Measurements from ENCODE around the gene KLHL26. TPM values are rescaled to one million over a fixed set of nuclear protein-coding genes. Genes with fewer than 3 reads are reported as not detected.

The KLHL26 gene
- polyA plus RNA-seq, 1 donor (not counting 4 experiments of a cell fraction or from before 2014, with no cell fraction given): 0.68 TPM

DNA sequence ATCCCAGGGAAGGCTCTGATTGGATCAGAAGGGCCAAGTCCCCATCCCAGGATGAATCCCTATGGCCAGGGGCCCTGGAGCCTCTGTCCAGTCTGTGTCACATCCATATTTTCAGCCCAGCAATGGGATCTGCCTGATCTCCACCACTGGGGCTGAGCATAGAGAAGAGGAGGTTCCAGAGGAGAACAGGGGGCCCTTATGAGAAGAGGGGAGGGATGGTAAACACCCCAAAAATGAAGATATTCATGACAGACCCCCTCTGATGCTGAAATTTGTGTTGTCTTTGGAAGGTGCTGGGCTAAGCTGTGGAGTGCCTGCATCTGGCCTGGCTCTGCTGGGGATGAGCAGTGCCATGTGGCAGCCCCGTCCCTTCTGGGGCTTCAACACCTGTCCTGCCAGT lies 14.5 kb downstream of the KLHL26 start:
- no peak overlapping the region for H3K27ac ChIP-seq (ENCODE audit: control insufficient read depth, insufficient read depth, low read length)
- dilution Hi-C loops (cut with MboI; ENCODE audit: extremely low pct_ligation_motif_present, low sequenced_read_pairs): no loop called here
- no peaks in the 10 kb centered on the region for H3K79me2 ChIP-seq (ENCODE audit: control insufficient read depth, insufficient read depth, low read length)
- FAIRE-seq (no peak), DNase-seq (ENCODE audit: low read depth, low spot score) (no peak)
- H3K9me1 ChIP-seq (ENCODE audit: control insufficient read depth, extremely low read depth, insufficient read depth, low read length): no peaks in the 10 kb centered on the region
- no peaks in the 10 kb centered on the region for H3K27me3 ChIP-seq (ENCODE audit: control insufficient read depth, extremely low read depth, insufficient read depth, low read length)
- no peak overlapping the region for H3K9ac ChIP-seq (ENCODE audit: control insufficient read depth, extremely low read depth, insufficient read depth, low read length)
- TF ChIP-seq EZH2 (IDR thresholded peaks at IDR 0.05; ENCODE audit: low read length): no peak
- no peak for TF ChIP-seq CTCF (optimal IDR thresholded peaks at IDR 0.05 in 1 of 3, IDR thresholded peaks at IDR 0.05 in 1 of 3, conservative IDR thresholded peaks at IDR 0.05 in 1 of 3; ENCODE audit: extremely low read depth in 1 of 3, insufficient read depth in 2 of 3, low read length in 3 of 3)
- H4K20me1 ChIP-seq (ENCODE audit: control insufficient read depth, extremely low read depth, insufficient read depth, low read length): no peaks in the 10 kb centered on the region
- H3K4me3 ChIP-seq (ENCODE audit: control insufficient read depth in 2 of 3, extremely low read depth in 1 of 3, insufficient read depth in 2 of 3, low read depth in 1 of 3, low read length in 3 of 3): no peak overlapping the region
- H3K4me2 ChIP-seq (ENCODE audit: control insufficient read depth, extremely low read depth, insufficient read depth, low read depth, low read length): no peak overlapping the region
- H3K9me3 ChIP-seq (ENCODE audit: control insufficient read depth, low read depth, low read length): no peaks in the 10 kb centered on the region
- H2AFZ ChIP-seq (ENCODE audit: control insufficient read depth, low read length): no peak overlapping the region
- H3K36me3 ChIP-seq (ENCODE audit: control insufficient read depth in 2 of 2, extremely low read depth in 1 of 2, insufficient read depth in 2 of 2, low read length in 2 of 2): no peaks in the 10 kb centered on the region
- peaks cover 3% of the 10 kb centered on the region for H3K4me1 ChIP-seq (ENCODE audit: control insufficient read depth, extremely low read depth, insufficient read depth, low read length)

DNA sequence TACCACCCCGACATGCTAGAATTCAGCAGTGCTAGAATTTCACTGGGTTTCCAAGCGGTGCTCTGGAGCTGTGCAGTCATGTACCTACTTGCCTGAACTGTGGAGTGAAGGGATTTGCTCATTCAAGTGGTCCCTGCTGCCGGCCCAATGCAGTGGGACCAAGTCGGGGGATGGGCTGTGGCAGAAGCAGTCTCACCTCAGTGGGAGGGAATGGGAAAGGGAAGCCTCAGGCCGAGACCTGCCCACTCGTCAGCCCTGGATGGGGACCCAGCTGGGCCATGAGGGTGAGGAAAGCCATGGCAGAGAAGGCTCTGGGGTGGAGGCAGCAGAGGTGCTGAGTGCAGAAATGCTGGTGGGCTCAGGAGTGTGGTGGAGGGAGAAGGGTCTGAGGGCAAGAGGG lies 14.9 kb downstream of the KLHL26 start:
- DNase-seq (ENCODE audit: low read depth, low spot score): no peak
- Histone ChIP-seq H3K9me1 (ENCODE audit: control insufficient read depth, extremely low read depth, insufficient read depth, low read length) (no peaks in the 10 kb centered on the region), H3K36me3 (ENCODE audit: control insufficient read depth in 2 of 2, extremely low read depth in 1 of 2, insufficient read depth in 2 of 2, low read length in 2 of 2) (no peaks in the 10 kb centered on the region), H3K79me2 (ENCODE audit: control insufficient read depth, insufficient read depth, low read length) (no peaks in the 10 kb centered on the region), H3K9me3 (ENCODE audit: control insufficient read depth, low read depth, low read length) (no peaks in the 10 kb centered on the region), H3K4me1 (ENCODE audit: control insufficient read depth, extremely low read depth, insufficient read depth, low read length) (peaks cover 3% of the 10 kb centered on the region), H3K27me3 (ENCODE audit: control insufficient read depth, extremely low read depth, insufficient read depth, low read length) (peaks cover under 1% of the 10 kb centered on the region), H3K4me2 (ENCODE audit: control insufficient read depth, extremely low read depth, insufficient read depth, low read depth, low read length) (no peak overlapping the region), H4K20me1 (ENCODE audit: control insufficient read depth, extremely low read depth, insufficient read depth, low read length) (no peaks in the 10 kb centered on the region), H3K27ac (ENCODE audit: control insufficient read depth, insufficient read depth, low read length) (no peak overlapping the region), H3K9ac (ENCODE audit: control insufficient read depth, extremely low read depth, insufficient read depth, low read length) (no peak overlapping the region), H3K4me3 (ENCODE audit: control insufficient read depth in 2 of 3, extremely low read depth in 1 of 3, insufficient read depth in 2 of 3, low read depth in 1 of 3, low read length in 3 of 3) (no peak overlapping the region), H2AFZ (ENCODE audit: control insufficient read depth, low read length) (no peak overlapping the region)
- TF ChIP-seq CTCF (optimal IDR thresholded peaks at IDR 0.05 in 1 of 3, IDR thresholded peaks at IDR 0.05 in 1 of 3, conservative IDR thresholded peaks at IDR 0.05 in 1 of 3; ENCODE audit: extremely low read depth in 1 of 3, insufficient read depth in 2 of 3, low read length in 3 of 3): no peak
- dilution Hi-C loops (cut with MboI; ENCODE audit: extremely low pct_ligation_motif_present, low sequenced_read_pairs): no loop called here
- no peak for FAIRE-seq
